ENCODE data around the gene TSPAN9. TPM values are rescaled to one million over a fixed set of nuclear protein-coding genes. Genes with fewer than 3 reads are reported as not detected.

TSPAN9 gene
- total RNA-seq, 4 donors from 2014 or later, result 15.7 to 32.6 (median 26.2) TPM

GRCh38 chr12:3129301-3130056 is 52.3 kb downstream of the TSPAN9 start:
- DNase-seq (ENCODE audit: low spot score in 2 of 2), result no peak
- H3K27ac ChIP-seq, result peak overlapping the region in 1 of 4 donors; percentile 20
- 64 to 68% methylated on average over 12 of the region's 12 CpGs for WGBS, 2 donors
- peaks cover 0 to 9% (median 0%) of the 10 kb centered on the region in 3 donors for H3K36me3 ChIP-seq
- H3K9me3 ChIP-seq, result peaks cover 0 to 15% (median 3%) of the 10 kb centered on the region in 4 donors
- TF ChIP-seq EP300 (IDR thresholded peaks at IDR 0.05), result no peak
- no peak overlapping the region for H3K4me3 ChIP-seq
- H3K27me3 ChIP-seq, result no peaks in the 10 kb centered on the region
- peaks cover 0 to 33% (median 19%) of the 10 kb centered on the region in 4 donors for H3K4me1 ChIP-seq

GRCh38 chr12:3130057-3130830 is 53.1 kb downstream of the TSPAN9 start:
- Histone ChIP-seq H3K9me3 (peaks cover 0 to 7% (median under 1%) of the 10 kb centered on the region in 4 donors), H3K27ac (peak overlapping the region in 1 of 4 donors; percentile 20), H3K36me3 (peaks cover 0 to 9% (median 0%) of the 10 kb centered on the region in 3 donors), H3K4me3 (no peak overlapping the region), H3K4me1 (peaks cover 0 to 35% (median 19%) of the 10 kb centered on the region in 4 donors), H3K27me3 (no peaks in the 10 kb centered on the region)
- DNase-seq (ENCODE audit: low spot score in 2 of 2), result no peak
- peak in 1 of 2 donors; percentile 9 for TF ChIP-seq EP300 (IDR thresholded peaks at IDR 0.05)
- no peak for TF ChIP-seq POLR2A (IDR thresholded peaks at IDR 0.05)
- TF ChIP-seq CTCF (IDR thresholded peaks at IDR 0.05), result no peak
- WGBS, 2 donors, result 61 to 74% methylated on average over 24 of the region's 24 CpGs

- H3K4me1 ChIP-seq, result peaks cover 0 to 44% (median 19%) of the 10 kb centered on the region in 4 donors
- TF ChIP-seq POLR2A (IDR thresholded peaks at IDR 0.05), result no peak
- TF ChIP-seq EP300 (IDR thresholded peaks at IDR 0.05), result no peak
- TF ChIP-seq CTCF (IDR thresholded peaks at IDR 0.05), result no peak
- no peaks in the 10 kb centered on the region for H3K9me3 ChIP-seq
- H3K36me3 ChIP-seq, result peaks cover 0 to 6% (median 0%) of the 10 kb centered on the region in 3 donors
- no peak for DNase-seq (ENCODE audit: low spot score in 2 of 2)
- no peak overlapping the region for H3K27ac ChIP-seq
- H3K27me3 ChIP-seq, result no peaks in the 10 kb centered on the region
- no peak overlapping the region for H3K4me3 ChIP-seq
- WGBS, 2 donors, result 76 to 78% methylated on average over 12 to 13 of the region's 13 CpGs
Observed at GRCh38 chr12:3131129-3131528, 54.0 kb downstream of the TSPAN9 start.

- H3K4me3 ChIP-seq, result no peak overlapping the region
- WGBS, 2 donors, result 52 to 60% methylated on average over 20 to 21 of the region's 21 CpGs
Observed at GRCh38 chr12:3132636-3133404, 55.6 kb downstream of the TSPAN9 start.

More at GRCh38 chr12:3132636-3133404, 55.6 kb downstream of the TSPAN9 start:
- no peak for DNase-seq (ENCODE audit: low spot score in 2 of 2)
- Histone ChIP-seq H3K27me3 (no peaks in the 10 kb centered on the region), H3K27ac (peak overlapping the region in 1 of 4 donors; percentile 62), H3K4me1 (peaks cover 0 to 61% (median 29%) of the 10 kb centered on the region in 4 donors), H3K36me3 (peaks cover 0 to 6% (median 0%) of the 10 kb centered on the region in 3 donors), H3K9me3 (no peaks in the 10 kb centered on the region)
- no peak for TF ChIP-seq EP300 (IDR thresholded peaks at IDR 0.05)
- TF ChIP-seq CTCF (IDR thresholded peaks at IDR 0.05), result no peak
- TF ChIP-seq POLR2A (IDR thresholded peaks at IDR 0.05), result no peak

Measured in tibial nerve (tissue), 4 donors.